Measurements from ENCODE around the gene RAPGEF4.

Gene RAPGEF4

GRCh38 chr2:172830482-172830881 lies 94.8 kb downstream of the RAPGEF4 start:
- DNase-seq: no peak

GRCh38 chr2:172833898-172834297 lies 98.3 kb downstream of the RAPGEF4 start:
- peak; percentile 69 for DNase-seq

GRCh38 chr2:172834881-172835280 lies 99.2 kb downstream of the RAPGEF4 start:
- no peak for DNase-seq

- DNase-seq: peak; percentile 94
Measured at GRCh38 chr2:172836347-172836821, 100.7 kb downstream of the RAPGEF4 start.

GRCh38 chr2:172836827-172837226 lies 101.2 kb downstream of the RAPGEF4 start:
- no peak for DNase-seq

GRCh38 chr2:172839446-172839845 lies 103.8 kb downstream of the RAPGEF4 start:
- peak; percentile 25 for DNase-seq

GRCh38 chr2:172842511-172843265 lies 107.0 kb downstream of the RAPGEF4 start:
- DNase-seq: no peak

GRCh38 chr2:172843266-172843582 lies 107.6 kb downstream of the RAPGEF4 start:
- no peak for DNase-seq

- DNase-seq: no peak
Measured at GRCh38 chr2:172843902-172844715, 108.5 kb downstream of the RAPGEF4 start.

GRCh38 chr2:172845028-172845630 lies 109.5 kb downstream of the RAPGEF4 start:
- DNase-seq: no peak

GRCh38 chr2:172846551-172846950 lies 110.9 kb downstream of the RAPGEF4 start:
- DNase-seq: no peak

GRCh38 chr2:172847188-172847587 lies 111.5 kb downstream of the RAPGEF4 start:
- no peak for DNase-seq

GRCh38 chr2:172848519-172848918 lies 112.9 kb downstream of the RAPGEF4 start:
- DNase-seq: no peak

- no peak for DNase-seq
Measured at GRCh38 chr2:172849519-172850217, 114.0 kb downstream of the RAPGEF4 start.

GRCh38 chr2:172855588-172855987 lies 119.9 kb downstream of the RAPGEF4 start:
- no peak for DNase-seq

- no peak for DNase-seq
Measured at GRCh38 chr2:172856606-172857005, 121.0 kb downstream of the RAPGEF4 start.

GRCh38 chr2:172858473-172858745 lies 122.8 kb downstream of the RAPGEF4 start:
- DNase-seq: peak; percentile 67

GRCh38 chr2:172859581-172860335 lies 124.1 kb downstream of the RAPGEF4 start:
- no peak for DNase-seq

GRCh38 chr2:172860336-172860707 lies 124.7 kb downstream of the RAPGEF4 start:
- DNase-seq: no peak

GRCh38 chr2:172861098-172861497 lies 125.5 kb downstream of the RAPGEF4 start:
- DNase-seq: no peak

- no peak for DNase-seq
Measured at GRCh38 chr2:172861656-172862476, 126.2 kb downstream of the RAPGEF4 start.

GRCh38 chr2:172863341-172863740 lies 127.7 kb downstream of the RAPGEF4 start:
- no peak for DNase-seq

Data from NCI-H226 (cell line).